Neutrophil (primary cell): ENCODE data around the gene ASPM.
"Not testable (repeated sequence)": the region's sequence is repeated elsewhere in the genome, so short reads cannot be mapped to it uniquely, and the experiment has no call there.

Experiments used
- H3K27ac ChIP-seq: fragments of 200-600 bp; sonication (generic); 2 replicates; pipeline ENCODE4 v1.5.1; 2016; ENCODE audit warnings: mild to moderate bottlenecking, moderate library complexity
- H3K27me3 ChIP-seq: fragments of 200-600 bp; sonication (generic); 2 replicates; pipeline ENCODE4 v1.6.0; 2016; ENCODE audit warnings: mild to moderate bottlenecking
- H3K36me3 ChIP-seq: fragments of 200-600 bp; sonication (generic); 2 replicates; pipeline ENCODE4 v1.5.1; 2017
- H3K4me1 ChIP-seq, 2 experiments: fragments of 200-600 bp in 1 of 2; sonication (generic) in 1 of 2; 1 replicate in 1 of 2; 2 replicates in 1 of 2; pipeline versions ENCODE4 v1.5.1 to v1.6.1; 2013 to 2016; ENCODE audit warnings: low read depth in 1 of 2, low read length in 1 of 2, mild to moderate bottlenecking in 1 of 2, moderate library complexity in 1 of 2; ENCODE audit not compliant: control insufficient read depth in 1 of 2, insufficient read depth in 1 of 2
- H3K4me3 ChIP-seq, 2 experiments: fragments of 200-600 bp in 1 of 2; sonication (generic) in 1 of 2; 1 replicate in 1 of 2; 2 replicates in 1 of 2; pipeline ENCODE4 v1.5.1; 2013 to 2016; ENCODE audit warnings: low read depth in 1 of 2, low read length in 1 of 2, mild to moderate bottlenecking in 1 of 2, moderate library complexity in 1 of 2
- H3K9me3 ChIP-seq: fragments of 200-600 bp; sonication (generic); 2 replicates; pipeline ENCODE4 v1.5.1; 2016
- TF ChIP-seq, protein P1 (sequence below): fragments of 200-600 bp; sonication (generic); IDR thresholded peaks from 2 replicates; pipeline ENCODE4 v1.5.1; 2016; ENCODE audit warnings: antibody characterized with exemption

The ASPM gene

DNA sequence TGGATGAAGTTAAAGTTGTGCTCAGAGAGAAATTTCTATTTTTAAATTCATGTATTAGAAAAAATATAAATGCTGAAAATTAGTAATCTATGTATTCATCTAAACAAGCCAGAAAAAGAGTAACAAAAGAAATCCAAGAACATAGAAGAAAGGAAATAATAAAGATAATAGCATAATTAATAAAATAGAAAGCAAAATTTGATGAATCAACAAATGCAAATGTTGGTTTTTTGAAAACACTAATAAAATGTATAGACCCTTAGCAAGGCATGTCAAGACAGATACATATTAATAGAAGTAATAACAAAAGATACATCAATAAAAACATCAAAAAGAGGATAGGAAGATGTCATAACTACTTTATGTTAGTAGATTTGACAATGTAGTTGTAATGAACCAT is 97.4 kb downstream of the ASPM start:
- Histone ChIP-seq H3K36me3 (no peaks in the 10 kb centered on the region), H3K9me3 (no peaks in the 10 kb centered on the region), H3K27ac (no peak overlapping the region), H3K4me1 (no peaks in the 10 kb centered on the region), H3K27me3 (no peaks in the 10 kb centered on the region), H3K4me3 (no peak overlapping the region)
- TF ChIP-seq, protein P1, sequence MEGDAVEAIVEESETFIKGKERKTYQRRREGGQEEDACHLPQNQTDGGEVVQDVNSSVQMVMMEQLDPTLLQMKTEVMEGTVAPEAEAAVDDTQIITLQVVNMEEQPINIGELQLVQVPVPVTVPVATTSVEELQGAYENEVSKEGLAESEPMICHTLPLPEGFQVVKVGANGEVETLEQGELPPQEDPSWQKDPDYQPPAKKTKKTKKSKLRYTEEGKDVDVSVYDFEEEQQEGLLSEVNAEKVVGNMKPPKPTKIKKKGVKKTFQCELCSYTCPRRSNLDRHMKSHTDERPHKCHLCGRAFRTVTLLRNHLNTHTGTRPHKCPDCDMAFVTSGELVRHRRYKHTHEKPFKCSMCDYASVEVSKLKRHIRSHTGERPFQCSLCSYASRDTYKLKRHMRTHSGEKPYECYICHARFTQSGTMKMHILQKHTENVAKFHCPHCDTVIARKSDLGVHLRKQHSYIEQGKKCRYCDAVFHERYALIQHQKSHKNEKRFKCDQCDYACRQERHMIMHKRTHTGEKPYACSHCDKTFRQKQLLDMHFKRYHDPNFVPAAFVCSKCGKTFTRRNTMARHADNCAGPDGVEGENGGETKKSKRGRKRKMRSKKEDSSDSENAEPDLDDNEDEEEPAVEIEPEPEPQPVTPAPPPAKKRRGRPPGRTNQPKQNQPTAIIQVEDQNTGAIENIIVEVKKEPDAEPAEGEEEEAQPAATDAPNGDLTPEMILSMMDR = no peak

DNA sequence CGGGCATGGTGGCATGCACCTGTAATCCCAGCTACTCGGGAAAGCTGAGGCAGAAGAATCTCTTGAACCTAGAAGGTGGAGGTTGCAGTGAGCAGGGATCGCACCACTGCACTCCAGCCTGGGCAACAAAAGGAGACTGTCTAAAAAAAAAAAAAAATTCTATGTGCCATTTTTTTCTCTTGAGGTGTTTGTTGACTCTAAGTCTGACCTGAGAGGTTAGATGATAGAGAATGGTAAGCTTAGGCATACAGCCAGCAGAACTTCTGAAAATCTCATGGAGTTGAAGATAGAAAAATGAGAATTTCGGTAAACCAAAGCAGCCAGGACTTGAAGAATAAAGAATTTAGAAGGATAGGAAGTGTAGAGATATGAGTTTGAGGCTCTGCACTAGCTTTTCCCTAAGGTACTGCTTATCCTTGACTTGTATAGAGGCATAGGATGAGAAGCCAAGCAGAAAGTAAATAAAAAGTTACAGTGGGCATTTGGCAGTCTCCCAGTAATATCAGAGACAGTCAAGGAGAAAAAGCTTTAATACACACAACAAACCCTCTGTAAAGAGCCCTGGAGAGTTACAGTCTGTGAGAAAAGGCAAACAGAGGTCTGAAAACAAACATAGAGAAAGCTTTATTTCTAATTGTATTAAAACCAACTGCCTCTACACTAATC is 103.7 kb downstream of the ASPM start:
- Histone ChIP-seq H3K36me3 (no peaks in the 10 kb centered on the region), H3K9me3 (no peaks in the 10 kb centered on the region), H3K4me1 (no peaks in the 10 kb centered on the region), H3K27me3 (no peaks in the 10 kb centered on the region), H3K4me3 (no peak overlapping the region), H3K27ac (no peak overlapping the region)
- TF ChIP-seq, protein P1 = no peak

DNA sequence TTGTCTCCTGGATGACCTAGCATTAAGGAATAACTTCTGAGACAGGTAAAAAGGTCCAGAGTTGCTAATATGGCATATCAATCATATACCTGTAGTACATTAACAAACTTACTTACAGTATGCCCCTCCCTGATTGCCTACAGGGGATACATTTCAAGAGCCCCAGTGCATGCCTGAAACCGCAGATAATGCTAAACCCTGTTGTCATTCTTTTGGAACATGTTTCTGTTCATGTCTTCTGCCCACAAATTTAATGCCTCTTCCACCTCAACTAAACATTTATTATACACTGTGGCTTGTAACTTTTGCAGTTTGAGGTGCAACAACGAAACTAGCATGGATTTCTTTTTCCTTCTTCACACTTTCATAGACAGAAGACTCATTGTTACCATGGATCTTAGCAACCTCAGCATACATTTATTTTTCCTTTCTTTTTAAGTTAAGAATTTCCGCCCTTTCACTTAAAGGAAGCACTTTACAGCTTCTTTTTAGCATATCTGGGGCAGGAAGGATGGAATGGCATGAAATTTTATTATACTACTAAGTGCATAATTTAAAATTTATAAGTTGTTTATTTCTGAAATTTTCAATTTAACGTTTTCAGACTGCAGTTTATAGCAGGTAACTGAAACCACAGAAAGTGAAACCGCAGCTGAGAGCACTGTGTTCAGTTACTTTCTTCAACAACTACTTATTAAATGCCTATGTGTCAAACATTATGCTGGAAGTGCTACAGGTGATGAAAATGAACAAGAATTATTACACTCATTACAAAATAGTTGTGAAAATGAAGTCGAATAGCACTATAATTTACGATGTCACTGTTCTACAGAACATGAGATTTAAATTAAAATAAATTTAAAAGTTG is 104.7 kb downstream of the ASPM start:
- Histone ChIP-seq H3K4me1 (no peaks in the 10 kb centered on the region), H3K4me3 (no peak overlapping the region), H3K9me3 (no peaks in the 10 kb centered on the region), H3K36me3 (no peaks in the 10 kb centered on the region), H3K27me3 (no peaks in the 10 kb centered on the region), H3K27ac (no peak overlapping the region)
- TF ChIP-seq, protein P1 = no peak

DNA sequence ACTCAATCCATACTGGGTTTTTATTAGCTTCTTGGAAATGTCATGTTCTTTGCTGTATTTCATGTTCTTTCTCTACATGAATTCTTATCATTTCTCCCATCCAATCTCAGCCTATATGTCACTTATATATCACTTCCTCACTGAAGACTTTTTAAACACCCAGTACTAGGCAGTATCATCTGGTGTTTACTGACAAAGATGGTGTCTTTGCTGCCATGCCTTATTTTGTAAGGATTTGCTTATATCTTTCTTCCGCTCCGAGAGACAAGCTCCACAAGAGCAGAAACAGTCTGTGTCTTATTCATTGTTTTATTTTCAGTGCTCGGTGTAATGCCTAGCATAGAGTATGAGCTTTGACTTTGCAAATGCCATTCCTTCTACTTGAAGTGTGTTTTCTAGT is 109.6 kb downstream of the ASPM start:
- Histone ChIP-seq H3K4me1 (no peaks in the 10 kb centered on the region), H3K27me3 (no peaks in the 10 kb centered on the region), H3K9me3 (no peaks in the 10 kb centered on the region), H3K4me3 (no peak overlapping the region), H3K27ac (no peak overlapping the region), H3K36me3 (no peaks in the 10 kb centered on the region)
- TF ChIP-seq, protein P1 = no peak

DNA sequence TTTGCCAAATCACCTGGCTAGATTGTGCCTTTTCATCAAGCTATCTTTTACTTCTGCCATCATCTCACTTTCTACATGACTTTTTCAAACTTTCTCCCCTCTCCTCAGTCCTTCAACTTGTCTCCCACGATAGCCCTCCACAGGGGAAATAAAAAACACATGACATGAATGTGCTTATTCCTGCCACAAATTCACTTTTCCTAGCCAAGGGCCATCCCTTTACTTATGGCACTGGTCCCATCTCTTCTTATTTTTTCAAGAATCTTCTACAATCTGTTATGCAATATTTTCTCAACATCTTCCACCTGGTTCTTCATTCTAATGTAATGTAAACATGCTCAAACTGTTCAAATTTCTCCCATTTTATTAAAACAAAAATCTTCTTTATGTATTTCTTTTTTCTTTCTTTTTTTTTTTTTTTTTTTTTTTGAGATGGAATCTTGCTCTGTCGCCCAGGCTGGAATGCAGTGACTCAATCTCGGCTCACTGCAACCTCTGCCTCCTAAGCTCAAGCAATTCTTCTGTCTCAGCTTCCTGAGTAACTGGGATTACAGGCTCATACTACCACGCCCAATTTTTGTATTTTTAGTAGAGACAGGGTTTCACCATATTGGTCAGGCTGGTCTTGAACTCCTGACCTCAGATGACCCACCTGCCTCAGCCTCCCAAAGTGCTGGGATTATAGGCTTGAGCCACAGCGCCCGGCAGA is 111.7 kb downstream of the ASPM start:
- H3K4me3 ChIP-seq, H3K27ac ChIP-seq, H3K4me1 ChIP-seq, H3K36me3 ChIP-seq, H3K27me3 ChIP-seq, H3K9me3 ChIP-seq: not testable (repeated sequence)
